ENCODE results near the gene AACS.

The AACS gene

DNA sequence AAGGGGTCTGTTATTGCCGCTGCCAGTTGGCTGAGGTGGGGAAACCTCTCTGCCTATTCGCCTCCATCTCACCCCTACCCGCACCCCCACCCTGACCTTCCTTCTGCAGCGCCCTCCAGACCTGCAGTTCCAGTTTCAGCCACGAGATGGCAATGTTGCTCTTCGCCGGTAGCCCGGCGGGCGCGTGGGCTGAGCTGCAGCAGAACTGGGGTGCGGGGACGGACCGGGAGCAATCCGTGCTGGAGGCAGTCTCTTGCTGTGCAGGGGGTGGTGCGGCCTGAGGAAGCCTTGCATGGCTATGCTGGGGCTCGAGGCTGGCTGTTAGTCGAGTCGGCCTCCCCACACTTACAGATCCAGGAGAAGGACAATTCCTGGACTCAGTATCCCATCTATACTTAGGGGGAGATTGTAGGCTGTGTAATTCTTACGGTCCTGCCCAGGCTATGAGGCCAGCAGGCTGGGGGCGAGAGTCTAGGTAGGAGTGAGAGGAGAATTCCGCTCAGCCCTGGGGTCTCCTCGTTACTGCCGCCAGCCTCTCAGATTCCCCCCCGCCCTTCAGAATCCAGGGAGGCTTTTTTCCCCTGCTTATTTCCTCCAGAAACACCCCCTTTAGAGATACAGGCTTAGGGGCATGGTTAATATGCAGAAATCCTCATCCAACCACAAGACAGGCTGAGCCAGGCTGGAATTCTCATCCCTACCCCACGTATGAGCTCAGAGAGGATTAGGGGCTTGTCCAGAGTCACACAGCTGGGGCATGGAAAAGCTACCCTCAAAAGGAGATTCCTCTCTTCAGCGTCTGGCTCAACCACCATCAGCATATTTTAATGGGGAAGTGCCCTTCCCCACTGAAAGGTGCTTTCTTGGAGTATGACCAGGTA, 118.2 kb downstream of the AACS start:
- H3K27me3 ChIP-seq (ENCODE audit: control insufficient read depth in 1 of 2, insufficient read depth in 2 of 2, low read length in 2 of 2): peaks cover 9 to 16% of the 10 kb centered on the region in 2 donors
- H3K4me1 ChIP-seq (ENCODE audit: insufficient read depth, low read length): peaks cover 16% of the 10 kb centered on the region
- H3K36me3 ChIP-seq (ENCODE audit: insufficient read depth, low read length): no peaks in the 10 kb centered on the region
- H3K4me3 ChIP-seq (ENCODE audit: low read depth in 1 of 2, low read length in 2 of 2): peak overlapping the region in 1 of 2 donors; percentile 20
- H3K9me3 ChIP-seq (ENCODE audit: low read length): no peaks in the 10 kb centered on the region
- no peak overlapping the region for H3K27ac ChIP-seq (ENCODE audit: low read depth, low read length)
- no peak overlapping the region for H3K9ac ChIP-seq (ENCODE audit: low read length)

GRCh38 chr12:125184213-125184967, 119.2 kb downstream of the AACS start:
- H3K4me1 ChIP-seq (ENCODE audit: insufficient read depth, low read length): peaks cover 16% of the 10 kb centered on the region
- H3K9me3 ChIP-seq (ENCODE audit: low read length): no peaks in the 10 kb centered on the region
- H3K4me3 ChIP-seq (ENCODE audit: low read depth in 1 of 2, low read length in 2 of 2): no peak overlapping the region
- H3K36me3 ChIP-seq (ENCODE audit: insufficient read depth, low read length): no peaks in the 10 kb centered on the region
- no peak overlapping the region for H3K27ac ChIP-seq (ENCODE audit: low read depth, low read length)
- peaks cover 18 to 26% of the 10 kb centered on the region in 2 donors for H3K27me3 ChIP-seq (ENCODE audit: control insufficient read depth in 1 of 2, insufficient read depth in 2 of 2, low read length in 2 of 2)
- no peak overlapping the region for H3K9ac ChIP-seq (ENCODE audit: low read length)

GRCh38 chr12:125185311-125185739, 120.1 kb downstream of the AACS start:
- H3K36me3 ChIP-seq (ENCODE audit: insufficient read depth, low read length): no peaks in the 10 kb centered on the region
- H3K9ac ChIP-seq (ENCODE audit: low read length): no peak overlapping the region
- H3K27ac ChIP-seq (ENCODE audit: low read depth, low read length): no peak overlapping the region
- peaks cover 27 to 34% of the 10 kb centered on the region in 2 donors for H3K27me3 ChIP-seq (ENCODE audit: control insufficient read depth in 1 of 2, insufficient read depth in 2 of 2, low read length in 2 of 2)
- H3K4me1 ChIP-seq (ENCODE audit: insufficient read depth, low read length): peaks cover 16% of the 10 kb centered on the region
- H3K4me3 ChIP-seq (ENCODE audit: low read depth in 1 of 2, low read length in 2 of 2): no peak overlapping the region
- no peaks in the 10 kb centered on the region for H3K9me3 ChIP-seq (ENCODE audit: low read length)

- Histone ChIP-seq H3K9ac (ENCODE audit: low read length) (no peak within 1 kb of the TSS), H3K27ac (ENCODE audit: low read depth, low read length) (no peak within 1 kb of the TSS), H3K27me3 (ENCODE audit: control insufficient read depth in 1 of 2, insufficient read depth in 2 of 2, low read length in 2 of 2) (peaks cover 28 to 34% of the 10 kb centered on the region in 2 donors), H3K4me1 (ENCODE audit: insufficient read depth, low read length) (peaks cover 16% of the 10 kb centered on the region), H3K36me3 (ENCODE audit: insufficient read depth, low read length) (no peaks in the 10 kb centered on the region), H3K4me3 (ENCODE audit: low read depth in 1 of 2, low read length in 2 of 2) (no peak within 1 kb of the TSS), H3K9me3 (ENCODE audit: low read length) (no peaks in the 10 kb centered on the region)
Measured at GRCh38 chr12:125185740-125186470, 120.7 kb downstream of the AACS start, which contains the start of gene TMEM132B. Gene TMEM132B, plus strand, starts transcription at chr12:125186386.

DNA sequence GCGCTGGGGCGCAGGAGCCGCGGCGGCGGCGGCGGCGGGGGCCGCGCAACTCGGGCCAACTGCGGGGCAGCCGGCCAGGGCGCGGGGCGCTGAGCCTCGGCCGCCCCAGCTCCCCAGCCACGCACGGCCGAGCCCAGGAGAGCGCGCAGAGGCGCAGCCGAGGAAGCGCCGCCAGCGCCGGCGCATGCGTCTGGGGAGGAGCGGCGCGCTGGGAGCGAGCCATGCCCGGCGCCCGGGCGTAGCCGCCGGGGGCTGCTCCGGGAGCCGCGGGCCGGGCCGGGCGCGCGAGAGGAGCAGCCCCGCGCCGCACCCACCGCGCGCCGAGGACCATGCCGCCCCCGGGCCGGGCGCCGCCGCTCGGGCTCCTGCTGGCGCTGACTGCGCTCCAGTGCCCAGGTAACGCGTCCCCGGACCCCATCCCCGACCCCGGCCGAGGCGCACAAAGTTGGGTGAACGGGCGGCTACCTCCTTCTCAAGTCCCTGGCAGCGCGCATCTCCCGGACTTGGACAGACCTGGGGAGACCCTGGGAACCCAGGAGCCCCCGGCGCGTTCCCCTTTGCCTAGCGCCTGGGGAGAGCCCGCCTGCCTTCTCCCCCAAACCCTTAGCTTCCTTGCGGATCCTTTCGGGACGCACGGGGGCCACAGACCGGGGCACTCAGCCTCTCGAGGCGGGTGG, 121.4 kb downstream of the AACS start:
- Histone ChIP-seq H3K36me3 (ENCODE audit: insufficient read depth, low read length) (no peaks in the 10 kb centered on the region), H3K4me3 (ENCODE audit: low read depth in 1 of 2, low read length in 2 of 2) (no peak overlapping the region), H3K27me3 (ENCODE audit: control insufficient read depth in 1 of 2, insufficient read depth in 2 of 2, low read length in 2 of 2) (peaks cover 34 to 40% of the 10 kb centered on the region in 2 donors), H3K27ac (ENCODE audit: low read depth, low read length) (no peak overlapping the region), H3K9me3 (ENCODE audit: low read length) (no peaks in the 10 kb centered on the region), H3K4me1 (ENCODE audit: insufficient read depth, low read length) (peaks cover 16% of the 10 kb centered on the region), H3K9ac (ENCODE audit: low read length) (no peak overlapping the region)

DNA sequence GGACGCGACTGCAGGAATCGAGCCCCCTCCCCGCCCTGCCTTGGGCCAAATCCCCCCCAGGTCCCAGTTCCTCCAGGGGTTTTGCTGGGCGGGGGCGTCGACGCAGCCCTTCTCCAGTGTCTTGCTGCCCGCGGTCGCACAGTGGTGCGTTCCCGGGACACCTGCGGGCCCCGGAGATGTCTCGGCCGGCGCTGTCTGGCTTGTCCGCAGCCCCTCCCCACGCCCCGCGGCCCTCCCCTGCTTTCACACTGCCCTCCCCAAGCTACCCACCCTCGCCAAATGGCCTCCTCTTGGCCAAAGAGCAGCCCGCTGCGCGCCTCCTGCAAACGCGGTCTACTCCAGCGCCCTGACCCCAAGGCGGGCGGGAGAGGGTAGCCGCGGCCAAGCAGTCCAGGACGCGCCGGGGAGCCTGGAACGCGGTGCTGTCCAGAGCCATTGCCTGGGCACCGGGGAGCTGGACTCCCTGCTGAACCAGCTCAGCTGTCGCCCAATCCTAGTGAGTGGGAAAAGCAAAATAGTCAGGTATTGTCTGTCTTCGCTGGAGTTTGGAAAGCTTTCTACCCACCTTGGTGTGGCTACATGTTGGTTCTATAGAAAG, 122.0 kb downstream of the AACS start:
- Histone ChIP-seq H3K4me1 (ENCODE audit: insufficient read depth, low read length) (peaks cover 16% of the 10 kb centered on the region), H3K9ac (ENCODE audit: low read length) (no peak overlapping the region), H3K9me3 (ENCODE audit: low read length) (no peaks in the 10 kb centered on the region), H3K27ac (ENCODE audit: low read depth, low read length) (no peak overlapping the region), H3K27me3 (ENCODE audit: control insufficient read depth in 1 of 2, insufficient read depth in 2 of 2, low read length in 2 of 2) (peaks cover 38 to 43% of the 10 kb centered on the region in 2 donors), H3K36me3 (ENCODE audit: insufficient read depth, low read length) (no peaks in the 10 kb centered on the region), H3K4me3 (ENCODE audit: low read depth in 1 of 2, low read length in 2 of 2) (no peak overlapping the region)

DNA sequence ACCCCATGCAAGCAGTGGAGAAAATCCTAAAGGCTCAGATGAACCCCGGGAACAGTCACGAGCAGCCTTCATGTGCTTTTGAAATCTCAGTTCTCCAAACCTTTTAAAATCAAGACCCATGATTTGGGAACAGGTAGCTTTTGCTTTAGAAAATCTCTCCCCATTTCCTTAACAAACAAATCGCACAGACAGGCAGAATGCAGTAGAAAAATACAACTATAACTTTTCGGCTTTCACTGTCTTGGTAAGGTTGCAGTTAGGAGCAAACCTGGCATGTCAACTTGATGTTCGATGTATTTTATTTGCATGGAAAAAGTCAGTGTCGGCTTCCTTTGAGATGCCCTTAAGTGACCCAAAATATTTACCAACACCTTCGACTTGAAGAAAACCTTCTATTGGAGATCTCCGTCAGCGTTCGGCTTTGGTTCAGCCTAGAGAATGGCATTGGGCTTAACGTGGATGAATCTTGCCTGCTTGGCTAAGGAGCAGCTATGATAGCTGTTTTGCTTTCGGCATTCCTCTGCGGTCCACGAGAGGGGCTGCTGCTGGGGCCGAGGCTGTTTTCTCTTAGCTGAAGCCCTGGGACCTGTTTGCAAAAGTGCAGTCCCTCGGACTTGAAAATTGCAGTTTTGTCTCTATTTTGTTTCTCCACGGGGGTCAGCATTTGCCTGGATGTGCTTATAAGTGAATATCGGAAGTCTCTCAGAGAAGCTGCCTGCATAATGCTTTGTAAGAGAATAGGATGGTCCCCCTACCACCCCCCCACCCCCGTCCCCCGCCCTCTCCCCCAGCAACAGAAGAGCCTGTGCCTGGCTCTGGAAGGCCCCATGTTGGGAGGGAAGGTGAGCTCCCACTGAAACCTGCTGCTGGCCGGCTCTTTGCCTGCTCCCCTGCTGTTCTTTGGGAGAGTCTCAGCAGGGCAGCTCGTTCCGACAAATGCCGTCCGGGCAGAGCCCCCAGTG, 122.8 kb downstream of the AACS start:
- Histone ChIP-seq H3K27ac (ENCODE audit: low read depth, low read length) (no peak overlapping the region), H3K9me3 (ENCODE audit: low read length) (no peaks in the 10 kb centered on the region), H3K4me3 (ENCODE audit: low read depth in 1 of 2, low read length in 2 of 2) (no peak overlapping the region), H3K27me3 (ENCODE audit: control insufficient read depth in 1 of 2, insufficient read depth in 2 of 2, low read length in 2 of 2) (peaks cover 39 to 51% of the 10 kb centered on the region in 2 donors), H3K9ac (ENCODE audit: low read length) (no peak overlapping the region), H3K36me3 (ENCODE audit: insufficient read depth, low read length) (no peaks in the 10 kb centered on the region), H3K4me1 (ENCODE audit: insufficient read depth, low read length) (peaks cover 16% of the 10 kb centered on the region)

GRCh38 chr12:125189015-125189414, 123.8 kb downstream of the AACS start:
- Histone ChIP-seq H3K36me3 (ENCODE audit: insufficient read depth, low read length) (no peaks in the 10 kb centered on the region), H3K9me3 (ENCODE audit: low read length) (no peaks in the 10 kb centered on the region), H3K9ac (ENCODE audit: low read length) (no peak overlapping the region), H3K4me3 (ENCODE audit: low read depth in 1 of 2, low read length in 2 of 2) (no peak overlapping the region), H3K27ac (ENCODE audit: low read depth, low read length) (no peak overlapping the region), H3K4me1 (ENCODE audit: insufficient read depth, low read length) (peaks cover 9% of the 10 kb centered on the region), H3K27me3 (ENCODE audit: control insufficient read depth in 1 of 2, insufficient read depth in 2 of 2, low read length in 2 of 2) (peaks cover 48 to 61% of the 10 kb centered on the region in 2 donors)

GRCh38 chr12:125189502-125189901, 124.3 kb downstream of the AACS start:
- H3K4me1 ChIP-seq (ENCODE audit: insufficient read depth, low read length): peaks cover 9% of the 10 kb centered on the region
- no peak overlapping the region for H3K9ac ChIP-seq (ENCODE audit: low read length)
- no peaks in the 10 kb centered on the region for H3K36me3 ChIP-seq (ENCODE audit: insufficient read depth, low read length)
- no peak overlapping the region for H3K4me3 ChIP-seq (ENCODE audit: low read depth in 1 of 2, low read length in 2 of 2)
- no peak overlapping the region for H3K27ac ChIP-seq (ENCODE audit: low read depth, low read length)
- H3K27me3 ChIP-seq (ENCODE audit: control insufficient read depth in 1 of 2, insufficient read depth in 2 of 2, low read length in 2 of 2): peaks cover 48 to 61% of the 10 kb centered on the region in 2 donors
- no peaks in the 10 kb centered on the region for H3K9me3 ChIP-seq (ENCODE audit: low read length)

Measured in muscle layer of colon (tissue), 2 donors.